Retinal pigment epithelial cell (primary cell): ENCODE results near the gene TSPAN18.

Experiments
- DNase-seq: peaks from one replicate; pipeline ENCODE4 v3.0.0-alpha.2; 2010; ENCODE audit warnings: low read depth
- H3K4me3 ChIP-seq: 2 replicates; pipeline ENCODE4 v1.5.1; 2011; ENCODE audit warnings: mild to moderate bottlenecking, low read length, control low read depth, moderate library complexity
- TF ChIP-seq, protein P1 (sequence below): conservative IDR thresholded peaks from 2 replicates; pipeline ENCODE4 v1.5.1; 2011; ENCODE audit warnings: low read depth, low read length, control low read depth, inconsistent platforms

Gene TSPAN18

DNA sequence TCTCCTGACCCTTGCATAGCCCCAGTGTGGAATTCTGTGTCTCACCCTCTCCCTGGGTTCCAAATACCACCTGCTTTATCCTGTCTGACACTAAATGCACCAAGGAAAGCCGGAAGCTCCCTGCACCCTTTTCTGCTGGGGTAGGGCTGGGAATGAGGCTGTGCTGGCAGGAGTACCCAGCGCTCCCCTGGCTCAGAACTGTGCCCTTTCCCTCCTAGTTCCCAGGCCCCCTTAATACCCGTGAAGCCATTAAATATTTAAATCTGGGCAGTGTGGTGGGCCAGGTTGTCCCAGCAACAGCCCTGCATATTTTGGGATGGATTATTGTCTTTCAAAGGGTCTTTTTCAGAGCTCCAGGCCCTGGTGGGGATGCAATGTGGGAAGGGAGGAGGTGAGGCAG, 160.9 kb downstream of the TSPAN18 start:
- TF ChIP-seq, protein P1, sequence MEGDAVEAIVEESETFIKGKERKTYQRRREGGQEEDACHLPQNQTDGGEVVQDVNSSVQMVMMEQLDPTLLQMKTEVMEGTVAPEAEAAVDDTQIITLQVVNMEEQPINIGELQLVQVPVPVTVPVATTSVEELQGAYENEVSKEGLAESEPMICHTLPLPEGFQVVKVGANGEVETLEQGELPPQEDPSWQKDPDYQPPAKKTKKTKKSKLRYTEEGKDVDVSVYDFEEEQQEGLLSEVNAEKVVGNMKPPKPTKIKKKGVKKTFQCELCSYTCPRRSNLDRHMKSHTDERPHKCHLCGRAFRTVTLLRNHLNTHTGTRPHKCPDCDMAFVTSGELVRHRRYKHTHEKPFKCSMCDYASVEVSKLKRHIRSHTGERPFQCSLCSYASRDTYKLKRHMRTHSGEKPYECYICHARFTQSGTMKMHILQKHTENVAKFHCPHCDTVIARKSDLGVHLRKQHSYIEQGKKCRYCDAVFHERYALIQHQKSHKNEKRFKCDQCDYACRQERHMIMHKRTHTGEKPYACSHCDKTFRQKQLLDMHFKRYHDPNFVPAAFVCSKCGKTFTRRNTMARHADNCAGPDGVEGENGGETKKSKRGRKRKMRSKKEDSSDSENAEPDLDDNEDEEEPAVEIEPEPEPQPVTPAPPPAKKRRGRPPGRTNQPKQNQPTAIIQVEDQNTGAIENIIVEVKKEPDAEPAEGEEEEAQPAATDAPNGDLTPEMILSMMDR, result no peak
- DNase-seq, result no peak

DNA sequence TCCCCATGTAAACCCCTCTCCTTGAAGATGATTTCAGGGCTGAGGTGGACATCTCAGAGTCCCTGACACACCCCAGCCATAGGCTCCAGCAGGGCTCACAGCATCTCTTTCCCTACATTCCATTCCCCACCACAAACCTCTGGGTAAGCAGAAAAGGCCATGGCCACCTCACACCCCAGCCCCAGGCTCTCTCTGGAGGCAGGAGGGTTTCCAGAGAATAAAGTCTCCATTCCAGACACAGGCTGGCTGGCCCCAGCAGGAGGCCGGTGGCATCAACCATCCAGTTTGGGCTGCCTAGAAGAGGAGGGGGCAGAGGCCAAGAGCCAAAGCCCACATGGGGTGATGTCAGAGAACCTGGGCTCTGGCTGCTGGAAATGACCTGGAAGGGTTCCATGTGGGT, 162.5 kb downstream of the TSPAN18 start:
- DNase-seq, result no peak
- TF ChIP-seq, protein P1, result no peak
- no peak overlapping the region for H3K4me3 ChIP-seq

More for the DNA sequence above, 160.9 kb downstream of the TSPAN18 start:
- no peak overlapping the region for H3K4me3 ChIP-seq

DNA sequence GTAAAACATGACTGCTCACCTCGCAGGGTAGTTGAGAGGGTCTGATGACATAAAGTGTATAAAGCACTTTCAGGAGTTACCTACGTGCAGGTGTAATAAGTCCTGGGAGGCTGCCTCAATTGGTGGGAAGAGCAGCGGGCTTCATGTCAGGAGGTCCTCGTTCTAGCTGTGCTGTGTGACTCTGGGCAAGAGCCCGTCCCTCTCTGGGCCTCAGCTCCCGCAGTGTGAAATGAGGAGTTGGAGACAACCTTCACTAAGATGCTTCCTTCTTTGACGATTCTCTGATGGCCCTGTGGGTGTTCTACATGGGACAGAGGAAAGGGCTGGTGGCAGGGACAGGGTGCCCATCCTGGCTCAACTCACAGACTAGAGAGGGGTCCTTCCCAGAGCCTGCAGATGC, 166.1 kb downstream of the TSPAN18 start:
- TF ChIP-seq, protein P1, result no peak
- DNase-seq, result no peak
- no peak overlapping the region for H3K4me3 ChIP-seq

DNA sequence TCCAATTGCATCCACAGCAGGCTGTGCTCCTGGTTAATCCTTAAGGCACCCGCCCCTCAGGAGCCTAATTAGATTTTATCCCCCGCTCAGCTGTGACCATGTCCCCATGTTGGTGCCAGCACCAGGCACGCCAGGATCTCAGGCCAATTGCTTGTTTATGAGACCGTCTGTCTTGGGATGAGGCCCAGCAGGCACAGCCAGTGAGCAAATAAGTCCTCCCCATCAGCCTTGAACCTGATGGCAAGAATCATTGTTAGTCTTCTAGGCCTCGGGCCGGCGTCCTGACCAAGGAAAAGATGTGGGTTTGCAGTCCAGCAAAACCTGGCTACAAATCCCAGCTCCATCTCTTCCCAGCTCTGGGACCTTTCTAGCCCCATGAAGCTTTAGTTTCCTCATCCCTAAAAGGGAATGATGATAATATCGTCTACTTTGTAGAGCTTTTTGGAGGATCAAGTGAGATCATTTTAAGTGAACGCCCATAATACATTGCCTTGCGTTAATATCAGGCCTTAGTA, 166.6 kb downstream of the TSPAN18 start:
- DNase-seq, result peak; percentile 20
- no peak overlapping the region for H3K4me3 ChIP-seq
- TF ChIP-seq, protein P1, result no peak

DNA sequence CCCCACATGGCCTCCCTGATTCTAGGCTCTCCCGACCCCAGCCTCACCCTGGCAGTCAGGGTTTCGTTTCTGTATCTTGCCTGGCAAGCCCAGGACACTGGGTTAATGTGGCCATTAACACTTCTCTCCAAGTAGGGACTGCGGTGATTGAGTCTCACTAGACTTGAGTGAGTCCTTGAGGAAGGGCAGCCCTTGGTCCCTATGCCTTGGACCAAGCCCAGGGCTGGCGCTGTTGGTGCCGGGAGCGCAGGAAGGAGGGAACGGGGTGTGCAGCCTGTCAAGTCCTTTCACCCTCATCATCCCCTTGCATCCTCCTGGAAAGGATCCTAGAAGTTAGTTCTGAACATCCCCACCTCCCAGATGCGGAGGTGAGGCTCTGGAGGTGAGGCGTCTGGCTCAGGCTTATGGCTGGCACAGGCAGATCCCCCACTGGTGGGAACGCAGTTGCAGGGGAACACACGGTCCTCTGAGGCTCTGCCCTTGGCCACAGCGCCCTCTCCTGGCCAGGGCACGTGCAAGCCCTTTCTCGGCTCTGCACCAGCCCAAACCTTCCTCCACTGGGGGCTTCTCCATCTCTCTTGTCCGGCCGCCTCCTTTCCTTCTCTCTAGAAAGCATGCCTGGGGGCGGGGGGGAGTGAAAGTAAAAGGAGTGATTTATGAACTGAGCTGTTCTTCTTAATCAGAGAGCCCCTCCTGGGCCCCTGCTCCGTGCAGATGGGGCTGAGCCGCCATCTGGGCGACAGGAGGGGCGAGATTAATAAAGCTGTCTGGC, 167.3 kb downstream of the TSPAN18 start:
- H3K4me3 ChIP-seq, result no peak overlapping the region
- DNase-seq, result peak; percentile 17
- TF ChIP-seq, protein P1, result peak; percentile 97

DNA sequence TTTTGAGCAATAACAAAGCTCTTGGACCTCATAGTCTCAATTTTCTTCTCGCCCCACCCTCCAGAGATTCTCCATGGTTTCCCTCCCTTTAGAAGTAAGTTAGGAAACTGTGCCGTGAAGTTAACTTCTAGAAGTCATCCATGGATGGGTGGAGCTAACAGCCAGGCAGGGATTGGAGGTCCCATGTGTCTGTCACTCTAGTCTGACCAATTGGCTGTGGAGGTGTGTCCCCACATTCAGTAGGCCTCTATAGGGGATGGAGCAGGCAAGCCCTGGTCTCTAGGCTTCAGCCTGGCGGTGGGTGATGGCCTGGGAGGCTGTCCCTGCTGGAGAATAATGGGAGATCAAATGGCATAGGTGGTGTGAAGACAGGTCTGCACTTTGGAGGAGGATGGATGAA, 173.2 kb downstream of the TSPAN18 start:
- H3K4me3 ChIP-seq, result no peak overlapping the region
- TF ChIP-seq, protein P1, result no peak
- no peak for DNase-seq

DNA sequence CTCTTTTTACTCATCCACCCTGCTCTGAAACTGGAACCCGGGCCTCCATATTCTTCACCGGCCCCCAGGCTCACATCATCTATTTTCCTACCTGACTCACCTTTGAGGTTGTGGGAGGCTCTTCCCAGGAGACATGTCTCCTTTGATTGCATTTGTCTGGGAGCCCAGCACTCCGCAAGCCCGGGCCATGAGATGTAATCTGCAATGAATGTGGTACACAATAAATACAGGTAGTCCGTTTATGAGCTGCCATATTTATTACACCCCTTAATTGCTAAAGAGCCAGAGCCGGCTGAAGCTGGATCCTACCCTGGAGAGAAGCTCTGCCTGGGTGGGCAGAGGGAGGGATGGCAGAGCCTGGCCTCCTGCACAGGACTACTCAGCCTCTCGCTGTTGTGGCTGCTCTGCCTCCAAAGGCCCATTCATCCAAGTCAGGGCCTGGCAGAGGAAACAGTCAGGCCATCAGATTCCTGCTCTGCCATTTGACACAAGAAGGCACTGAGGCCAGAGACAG, 174.4 kb downstream of the TSPAN18 start:
- DNase-seq, result no peak
- TF ChIP-seq, protein P1, result no peak
- no peak overlapping the region for H3K4me3 ChIP-seq
